ENCODE measurements around the gene ACTR3C. TPM values are rescaled to one million over a fixed set of nuclear protein-coding genes. Genes with fewer than 3 reads are reported as not detected.

ACTR3C gene
- total and polyA plus RNA-seq, 4 experiments from 2014 or later = 3.6 to 17.8 (median 10.8) TPM

DNA sequence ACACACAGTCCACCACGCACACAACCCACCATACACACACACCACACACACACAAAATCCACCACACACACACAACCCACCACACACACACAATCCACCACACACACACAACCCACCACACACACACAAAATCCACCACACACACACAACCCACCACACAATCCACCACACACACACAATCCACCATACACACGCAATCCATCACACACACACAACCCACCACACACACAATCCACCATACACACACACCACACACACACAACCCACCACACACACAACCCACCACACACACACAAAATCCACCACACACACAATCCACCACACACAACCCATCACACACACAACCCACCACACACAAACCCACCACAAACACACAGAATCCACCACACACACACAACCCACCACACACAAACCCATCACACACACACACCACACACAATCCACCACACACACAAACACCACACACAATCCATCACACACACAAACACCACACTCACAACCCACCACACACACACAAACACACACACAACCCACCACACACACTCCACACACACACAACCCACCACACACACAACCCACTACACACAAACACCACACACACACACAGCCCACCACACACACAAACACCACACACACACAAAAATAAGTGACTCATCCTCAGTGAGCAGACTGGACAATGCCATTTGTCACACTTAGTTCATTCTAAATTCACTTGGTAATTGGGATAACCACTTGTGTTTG is 36.4 kb upstream of the ACTR3C start:
- intact Hi-C loops (cut with micrococcal nuclease) = loop anchor here (5.0 kb wide), 2 partner anchors 153 to 418 kb away; partner anchors contain the start of gene GIMAP7
- H3K27me3 ChIP-seq (ENCODE audit: insufficient read depth, low read length) = no peaks in the 10 kb centered on the region
- H3K4me3 ChIP-seq (ENCODE audit: low read length in 2 of 2) = no peak overlapping the region
- peak overlapping the region in 6 of 7 donors; percentile 9 to 93 (median 72) for H3K27ac Mint-ChIP-seq
- POLR2A ChIA-PET (ENCODE audit: partially characterized antibody) = no interaction called here
- H3K27me3 Mint-ChIP-seq = no peaks in the 10 kb centered on the region
- no peaks in the 10 kb centered on the region for H3K9me3 Mint-ChIP-seq
- no peak overlapping the region for H3K27ac ChIP-seq (ENCODE audit: low read depth, low read length)
- no peak for DNase-seq
- H3K9me3 ChIP-seq (ENCODE audit: control insufficient read depth in 1 of 2, low read length in 2 of 2) = no peaks in the 10 kb centered on the region
- CTCF ChIA-PET (ENCODE audit: partially characterized antibody) = no interaction called here
- H3K36me3 Mint-ChIP-seq = no peaks in the 10 kb centered on the region
- H3K4me1 ChIP-seq (ENCODE audit: insufficient read depth, low read length) = peaks cover 31% of the 10 kb centered on the region
- H3K36me3 ChIP-seq (ENCODE audit: insufficient read depth, low read length) = no peaks in the 10 kb centered on the region
- H3K4me1 Mint-ChIP-seq = peaks cover 24 to 59% (median 35%) of the 10 kb centered on the region in 4 donors
- peak overlapping the region in 3 of 8 donors; percentile 7 to 44 (median 33) for H3K4me3 Mint-ChIP-seq

DNA sequence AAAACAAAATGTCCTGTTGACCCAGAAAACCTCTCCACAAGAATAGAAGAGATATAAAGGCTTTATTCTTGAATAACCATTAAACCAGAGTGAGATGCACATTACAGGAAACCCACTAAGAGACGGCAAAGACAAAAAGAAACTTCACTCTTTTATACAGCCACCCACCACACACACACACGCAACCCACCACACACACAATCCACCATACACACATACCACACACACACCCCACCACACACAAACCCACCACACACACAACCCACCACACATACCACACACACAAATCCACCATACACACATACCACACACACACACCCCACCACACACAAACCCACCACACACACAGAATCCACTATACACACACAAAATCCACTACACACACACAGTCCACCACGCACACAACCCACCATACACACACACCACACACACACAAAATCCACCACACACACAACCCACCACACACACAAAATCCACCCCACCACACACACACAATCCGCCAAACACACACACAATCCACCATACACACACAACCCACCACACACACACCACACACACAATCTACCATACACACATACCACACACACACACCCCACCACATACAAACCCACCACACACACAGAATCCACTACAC is 35.8 kb upstream of the ACTR3C start:
- intact Hi-C loops (cut with micrococcal nuclease) = loop anchor here (5.0 kb wide), 2 partner anchors 153 to 418 kb away; partner anchors contain the start of gene GIMAP7
- H3K4me3 Mint-ChIP-seq = no peak overlapping the region

DNA sequence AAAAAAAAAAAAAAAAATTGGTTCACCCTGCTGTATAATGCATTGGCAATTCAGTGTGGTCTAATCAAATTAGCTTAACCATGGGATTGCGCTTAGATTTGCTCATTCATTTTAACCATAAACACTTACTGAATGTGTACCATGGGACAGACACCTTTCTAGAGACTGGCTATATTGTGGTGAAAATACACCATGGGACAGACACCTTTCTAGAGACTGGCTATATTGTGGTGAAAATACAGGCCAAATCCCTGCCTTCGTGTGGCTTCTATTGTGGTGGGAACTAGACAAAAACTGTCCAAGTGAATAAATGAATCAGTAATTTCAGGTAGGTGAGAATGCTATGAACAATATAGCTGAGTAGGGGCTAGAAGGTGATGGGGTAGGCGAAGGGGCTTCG is 35.1 kb upstream of the ACTR3C start:
- Mint-ChIP-seq H3K27ac (peak overlapping the region in 3 of 7 donors; percentile 57 to 84 (median 70)), H3K4me1 (peaks cover 19 to 53% (median 32%) of the 10 kb centered on the region in 4 donors), H3K27me3 (no peaks in the 10 kb centered on the region), H3K9me3 (no peaks in the 10 kb centered on the region), H3K4me3 (peak overlapping the region in 1 of 8 donors; percentile 25), H3K36me3 (no peaks in the 10 kb centered on the region)
- Histone ChIP-seq H3K4me1 (ENCODE audit: insufficient read depth, low read length) (peaks cover 27% of the 10 kb centered on the region), H3K4me3 (ENCODE audit: low read length in 2 of 2) (no peak overlapping the region), H3K9me3 (ENCODE audit: control insufficient read depth in 1 of 2, low read length in 2 of 2) (no peaks in the 10 kb centered on the region), H3K36me3 (ENCODE audit: insufficient read depth, low read length) (no peaks in the 10 kb centered on the region), H3K27me3 (ENCODE audit: insufficient read depth, low read length) (no peaks in the 10 kb centered on the region), H3K27ac (ENCODE audit: low read depth, low read length) (no peak overlapping the region)
- ChIA-PET CTCF (ENCODE audit: partially characterized antibody) (interaction anchor here (1.4 to 5.3 kb wide), 4 partner anchors 10 to 64 kb away, joined by 3 to 55 read pairs (median 8); partner anchors contain the start of gene REPIN1), POLR2A (ENCODE audit: partially characterized antibody) (interaction anchor here (0.6 to 4.4 kb wide), 11 partner anchors 7 to 396 kb away, joined by 3 to 43 read pairs (median 5); partner anchors contain the start of genes GIMAP8, REPIN1 and ZNF775)
- intact Hi-C loops (cut with micrococcal nuclease) = loop anchor here (5.0 kb wide), 2 partner anchors 154 to 419 kb away; partner anchors contain the start of gene GIMAP7
- DNase-seq = no peak

More for the DNA sequence above, 35.8 kb upstream of the ACTR3C start:
- no peak overlapping the region for H3K27ac ChIP-seq (ENCODE audit: low read depth, low read length)
- DNase-seq = no peak
- ChIA-PET CTCF (ENCODE audit: partially characterized antibody) (interaction anchor here (1.4 kb wide), 2 partner anchors 47 to 63 kb away, joined by 3 to 13 read pairs; a partner anchor contains a TSS), POLR2A (ENCODE audit: partially characterized antibody) (interaction anchor here (0.6 to 4.4 kb wide), 6 partner anchors 10 to 396 kb away, joined by 3 to 43 read pairs (median 12); partner anchors contain the start of genes REPIN1 and ZNF775)
- peak overlapping the region; percentile 14 to 84 (median 69) for H3K27ac Mint-ChIP-seq
- no peak overlapping the region for H3K4me3 ChIP-seq (ENCODE audit: low read length in 2 of 2)
- H3K9me3 ChIP-seq (ENCODE audit: control insufficient read depth in 1 of 2, low read length in 2 of 2) = no peaks in the 10 kb centered on the region
- H3K36me3 Mint-ChIP-seq = no peaks in the 10 kb centered on the region
- H3K4me1 Mint-ChIP-seq = peaks cover 23 to 57% (median 34%) of the 10 kb centered on the region in 4 donors
- H3K4me1 ChIP-seq (ENCODE audit: insufficient read depth, low read length) = peaks cover 28% of the 10 kb centered on the region
- H3K9me3 Mint-ChIP-seq = no peaks in the 10 kb centered on the region
- no peaks in the 10 kb centered on the region for H3K36me3 ChIP-seq (ENCODE audit: insufficient read depth, low read length)
- no peaks in the 10 kb centered on the region for H3K27me3 ChIP-seq (ENCODE audit: insufficient read depth, low read length)
- H3K27me3 Mint-ChIP-seq = no peaks in the 10 kb centered on the region

DNA sequence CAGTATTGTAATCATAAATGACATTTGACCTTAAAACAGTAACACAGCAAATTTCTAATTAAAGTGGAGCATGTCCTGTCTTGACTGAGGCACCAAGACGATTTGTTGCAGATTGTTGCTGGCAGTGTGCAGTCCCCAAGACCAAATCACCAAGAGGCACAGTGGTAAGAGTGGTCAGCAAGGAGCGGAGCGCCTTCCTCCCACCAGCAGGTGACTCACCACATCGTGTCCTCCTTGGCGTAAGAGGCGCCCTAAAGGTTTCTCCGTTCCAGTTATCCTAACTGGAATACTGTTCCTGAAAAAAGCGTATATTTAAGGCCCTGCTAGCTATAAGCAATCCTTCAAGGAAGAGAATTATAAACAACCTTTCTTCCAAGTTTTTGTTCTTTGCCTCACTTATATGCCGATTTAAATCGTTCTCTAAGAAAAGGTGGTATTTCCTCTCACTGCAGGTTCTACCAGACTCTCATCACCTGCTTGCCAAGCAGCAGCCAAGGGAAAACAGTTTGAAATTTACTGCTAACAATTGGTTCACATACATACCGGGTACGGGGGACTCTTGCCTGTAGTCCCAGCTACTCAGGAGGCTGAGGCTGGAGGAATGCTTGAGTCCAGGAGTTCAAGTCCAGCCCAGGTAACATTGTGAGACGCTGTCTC is 34.6 kb upstream of the ACTR3C start:
- Histone ChIP-seq H3K4me1 (ENCODE audit: insufficient read depth, low read length) (peaks cover 27% of the 10 kb centered on the region), H3K27ac (ENCODE audit: low read depth, low read length) (peak overlapping the region; percentile 30), H3K9me3 (ENCODE audit: control insufficient read depth in 1 of 2, low read length in 2 of 2) (no peaks in the 10 kb centered on the region), H3K27me3 (ENCODE audit: insufficient read depth, low read length) (no peaks in the 10 kb centered on the region), H3K36me3 (ENCODE audit: insufficient read depth, low read length) (no peaks in the 10 kb centered on the region), H3K4me3 (ENCODE audit: low read length in 2 of 2) (peak overlapping the region in 1 of 2 donors; percentile 5)
- H3K9me3 Mint-ChIP-seq = no peaks in the 10 kb centered on the region
- H3K4me1 Mint-ChIP-seq = peaks cover 19 to 53% (median 32%) of the 10 kb centered on the region in 4 donors
- H3K4me3 Mint-ChIP-seq = peak overlapping the region in 7 of 8 donors; percentile 49 to 84 (median 75)
- POLR2A ChIA-PET (ENCODE audit: partially characterized antibody) = interaction anchor here (0.6 to 4.4 kb wide), 13 partner anchors 8 to 397 kb away, joined by 3 to 43 read pairs (median 5); partner anchors contain the start of genes GIMAP1, GIMAP8, REPIN1 and ZNF775
- DNase-seq = no peak
- H3K27ac Mint-ChIP-seq = peak overlapping the region; percentile 84 to 93 (median 89)
- no peaks in the 10 kb centered on the region for H3K27me3 Mint-ChIP-seq
- intact Hi-C loops (cut with micrococcal nuclease) = loop anchor here (1.0 to 5.0 kb wide), 4 partner anchors 21 to 419 kb away; partner anchors contain the start of genes GIMAP7 and ZNF775
- CTCF ChIA-PET (ENCODE audit: partially characterized antibody) = interaction anchor here (1.4 to 5.3 kb wide), 4 partner anchors 10 to 64 kb away, joined by 3 to 55 read pairs (median 8); partner anchors contain the start of gene REPIN1
- H3K36me3 Mint-ChIP-seq = no peaks in the 10 kb centered on the region

DNA sequence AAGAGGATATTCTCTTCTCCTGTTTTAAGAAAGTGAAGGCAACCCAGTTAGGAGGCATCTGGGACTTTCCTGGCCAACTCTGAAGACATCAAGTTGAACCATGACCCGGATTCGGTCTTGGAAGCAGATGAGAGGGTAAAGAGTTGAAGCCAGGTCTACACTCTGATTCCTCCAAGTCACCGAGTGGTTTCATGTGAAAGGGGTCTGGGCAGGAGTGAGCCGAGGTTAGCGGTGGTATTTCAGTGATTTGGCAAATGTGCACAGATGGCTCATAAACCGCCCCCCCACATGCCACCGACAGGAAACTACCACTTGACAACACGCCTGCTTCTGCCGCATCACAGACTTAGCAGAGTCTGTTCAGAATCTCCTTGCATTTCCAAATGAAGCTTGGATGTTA is 33.9 kb upstream of the ACTR3C start:
- Histone ChIP-seq H3K36me3 (ENCODE audit: insufficient read depth, low read length) (no peaks in the 10 kb centered on the region), H3K27me3 (ENCODE audit: insufficient read depth, low read length) (no peaks in the 10 kb centered on the region), H3K4me3 (ENCODE audit: low read length in 2 of 2) (peak overlapping the region in 1 of 2 donors; percentile 38), H3K27ac (ENCODE audit: low read depth, low read length) (peak overlapping the region; percentile 30), H3K4me1 (ENCODE audit: insufficient read depth, low read length) (peaks cover 27% of the 10 kb centered on the region), H3K9me3 (ENCODE audit: control insufficient read depth in 1 of 2, low read length in 2 of 2) (no peaks in the 10 kb centered on the region)
- Mint-ChIP-seq H3K9me3 (no peaks in the 10 kb centered on the region), H3K27ac (peak overlapping the region; percentile 84 to 93 (median 89)), H3K4me1 (peaks cover 18 to 49% (median 32%) of the 10 kb centered on the region in 4 donors), H3K4me3 (peak overlapping the region in 7 of 8 donors; percentile 49 to 84 (median 75)), H3K27me3 (no peaks in the 10 kb centered on the region), H3K36me3 (no peaks in the 10 kb centered on the region)
- ChIA-PET POLR2A (ENCODE audit: partially characterized antibody) (interaction anchor here (0.6 to 4.4 kb wide), 13 partner anchors 9 to 398 kb away, joined by 3 to 43 read pairs (median 6); partner anchors contain the start of genes GIMAP1, GIMAP8, REPIN1 and ZNF775), CTCF (ENCODE audit: partially characterized antibody) (interaction anchor here (1.1 to 5.3 kb wide), 11 partner anchors 11 to 402 kb away, joined by 3 to 55 read pairs (median 5); partner anchors contain the start of genes REPIN1 and ZNF775)
- DNase-seq = peak; percentile 52 to 84 (median 58)
- intact Hi-C loops (cut with micrococcal nuclease) = loop anchor here (1.0 to 5.0 kb wide), 4 partner anchors 22 to 420 kb away; partner anchors contain the start of genes GIMAP7 and ZNF775

DNA sequence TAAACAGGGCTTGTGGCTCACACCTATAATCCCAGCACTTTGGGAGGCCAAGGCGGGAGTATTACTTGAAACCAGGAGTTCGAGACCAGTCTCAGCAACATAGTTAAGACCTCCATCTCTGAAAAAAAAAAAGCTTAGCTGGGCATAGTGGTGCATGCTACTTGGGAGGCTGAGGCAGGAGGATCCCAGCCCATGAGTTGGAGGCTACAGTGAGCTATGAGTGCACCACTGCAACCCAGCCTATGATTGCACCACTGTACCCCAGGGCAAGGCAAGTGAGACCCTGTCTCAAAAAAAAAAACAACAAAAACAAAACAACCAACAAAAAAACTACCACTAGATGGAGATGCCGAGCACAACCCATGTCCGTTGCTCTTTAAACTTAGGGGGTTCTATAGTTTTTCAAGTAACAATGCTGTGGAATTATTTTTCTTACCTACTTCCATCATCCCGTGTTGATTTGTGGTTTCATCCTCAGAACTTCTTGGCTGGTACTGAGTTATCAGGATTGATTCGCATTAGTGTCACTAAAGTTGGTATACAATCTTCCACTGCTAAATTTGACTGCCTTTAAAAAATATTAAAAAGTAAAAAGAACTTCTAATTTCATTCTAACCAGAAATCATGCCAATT is 33.0 kb upstream of the ACTR3C start:
- ChIA-PET POLR2A (ENCODE audit: partially characterized antibody) (interaction anchor here (1.1 to 4.4 kb wide), 5 partner anchors 13 to 50 kb away, joined by 4 to 43 read pairs (median 7); partner anchors contain the start of gene REPIN1), CTCF (ENCODE audit: partially characterized antibody) (interaction anchor here (1.0 to 5.3 kb wide), 14 partner anchors 10 to 403 kb away, joined by 3 to 55 read pairs (median 5); partner anchors contain the start of genes REPIN1 and ZNF775)
- no peaks in the 10 kb centered on the region for H3K36me3 Mint-ChIP-seq
- DNase-seq = peak in 4 of 5 donors; percentile 41 to 55 (median 53)
- H3K4me1 Mint-ChIP-seq = peaks cover 18 to 44% (median 32%) of the 10 kb centered on the region in 4 donors
- H3K9me3 Mint-ChIP-seq = no peaks in the 10 kb centered on the region
- Histone ChIP-seq H3K36me3 (ENCODE audit: insufficient read depth, low read length) (no peaks in the 10 kb centered on the region), H3K27ac (ENCODE audit: low read depth, low read length) (peak overlapping the region; percentile 6), H3K4me1 (ENCODE audit: insufficient read depth, low read length) (peaks cover 27% of the 10 kb centered on the region), H3K9me3 (ENCODE audit: control insufficient read depth in 1 of 2, low read length in 2 of 2) (no peaks in the 10 kb centered on the region), H3K4me3 (ENCODE audit: low read length in 2 of 2) (no peak overlapping the region), H3K27me3 (ENCODE audit: insufficient read depth, low read length) (no peaks in the 10 kb centered on the region)
- no peaks in the 10 kb centered on the region for H3K27me3 Mint-ChIP-seq
- peak overlapping the region in 6 of 7 donors; percentile 13 to 60 (median 44) for H3K27ac Mint-ChIP-seq
- peak overlapping the region in 3 of 8 donors; percentile 8 to 69 (median 26) for H3K4me3 Mint-ChIP-seq
- intact Hi-C loops (cut with micrococcal nuclease) = loop anchor here (1.0 to 5.0 kb wide), 4 partner anchors 65 to 421 kb away; partner anchors contain the start of gene GIMAP7
